ENCODE results near the gene SLC66A2.

Gene SLC66A2

GRCh38 chr18:79887181-79888000, 64.1 kb downstream of the SLC66A2 start:
- Histone ChIP-seq H3K27me3 (ENCODE audit: insufficient read depth, poor library complexity, severe bottlenecking) (no peaks in the 10 kb centered on the region), H3K4me3 (replicated peaks; ENCODE audit: insufficient read depth, low read length) (no peak overlapping the region), H3K27ac (replicated peaks) (no peak overlapping the region)
- DNase-seq (ENCODE audit: low read depth in 1 of 2, low spot score in 1 of 2): no peak
- no peak for TF ChIP-seq SPI1 (IDR thresholded peaks at IDR 0.05; ENCODE audit: borderline replicate concordance, low read depth)
- no peak for TF ChIP-seq REST (IDR thresholded peaks at IDR 0.05; ENCODE audit: insufficient replicate concordance, low read depth)
- TF ChIP-seq CTCF (IDR thresholded peaks at IDR 0.05; ENCODE audit: insufficient read depth, low read length): no peak
- TF ChIP-seq GABPA (IDR thresholded peaks at IDR 0.05; ENCODE audit: low read depth): no peak
- no peak for TF ChIP-seq POLR2AphosphoS5 (IDR thresholded peaks at IDR 0.05; ENCODE audit: low read depth)

- no peak for TF ChIP-seq CTCF (IDR thresholded peaks at IDR 0.05; ENCODE audit: insufficient read depth, low read length)
- no peak for TF ChIP-seq SPI1 (IDR thresholded peaks at IDR 0.05; ENCODE audit: borderline replicate concordance, low read depth)
- DNase-seq (ENCODE audit: low read depth in 1 of 2, low spot score in 1 of 2): no peak
- Histone ChIP-seq H3K27ac (replicated peaks) (no peak overlapping the region), H3K27me3 (ENCODE audit: insufficient read depth, poor library complexity, severe bottlenecking) (no peaks in the 10 kb centered on the region), H3K4me3 (replicated peaks; ENCODE audit: insufficient read depth, low read length) (no peak overlapping the region)
These were observed 66.3 kb downstream of the SLC66A2 start for GRCh38 chr18:79884963-79885728.

- H3K4me3 ChIP-seq (replicated peaks; ENCODE audit: insufficient read depth, low read length): no peak overlapping the region
- TF ChIP-seq SPI1 (IDR thresholded peaks at IDR 0.05; ENCODE audit: borderline replicate concordance, low read depth): no peak
- TF ChIP-seq REST (IDR thresholded peaks at IDR 0.05; ENCODE audit: insufficient replicate concordance, low read depth): no peak
- TF ChIP-seq GABPA (IDR thresholded peaks at IDR 0.05; ENCODE audit: low read depth): no peak
- TF ChIP-seq CTCF (IDR thresholded peaks at IDR 0.05; ENCODE audit: insufficient read depth, low read length): no peak
- TF ChIP-seq POLR2AphosphoS5 (IDR thresholded peaks at IDR 0.05; ENCODE audit: low read depth): no peak
These were observed 67.0 kb downstream of the SLC66A2 start for GRCh38 chr18:79884294-79884962.

More at GRCh38 chr18:79884294-79884962, 67.0 kb downstream of the SLC66A2 start:
- Histone ChIP-seq H3K27ac (replicated peaks) (no peak overlapping the region), H3K27me3 (ENCODE audit: insufficient read depth, poor library complexity, severe bottlenecking) (no peaks in the 10 kb centered on the region)
- no peak for DNase-seq (ENCODE audit: low read depth in 1 of 2, low spot score in 1 of 2)
